ENCODE results near the gene PHETA2. TPM values are rescaled to one million over a fixed set of nuclear protein-coding genes. Genes with fewer than 3 reads are reported as not detected.
"Not testable (repeated sequence)": the region's sequence is repeated elsewhere in the genome, so short reads cannot be mapped to it uniquely, and the experiment has no call there.

PHETA2 gene
- total RNA-seq, 1 experiment from 2014 or later, result 8.7 TPM

DNA sequence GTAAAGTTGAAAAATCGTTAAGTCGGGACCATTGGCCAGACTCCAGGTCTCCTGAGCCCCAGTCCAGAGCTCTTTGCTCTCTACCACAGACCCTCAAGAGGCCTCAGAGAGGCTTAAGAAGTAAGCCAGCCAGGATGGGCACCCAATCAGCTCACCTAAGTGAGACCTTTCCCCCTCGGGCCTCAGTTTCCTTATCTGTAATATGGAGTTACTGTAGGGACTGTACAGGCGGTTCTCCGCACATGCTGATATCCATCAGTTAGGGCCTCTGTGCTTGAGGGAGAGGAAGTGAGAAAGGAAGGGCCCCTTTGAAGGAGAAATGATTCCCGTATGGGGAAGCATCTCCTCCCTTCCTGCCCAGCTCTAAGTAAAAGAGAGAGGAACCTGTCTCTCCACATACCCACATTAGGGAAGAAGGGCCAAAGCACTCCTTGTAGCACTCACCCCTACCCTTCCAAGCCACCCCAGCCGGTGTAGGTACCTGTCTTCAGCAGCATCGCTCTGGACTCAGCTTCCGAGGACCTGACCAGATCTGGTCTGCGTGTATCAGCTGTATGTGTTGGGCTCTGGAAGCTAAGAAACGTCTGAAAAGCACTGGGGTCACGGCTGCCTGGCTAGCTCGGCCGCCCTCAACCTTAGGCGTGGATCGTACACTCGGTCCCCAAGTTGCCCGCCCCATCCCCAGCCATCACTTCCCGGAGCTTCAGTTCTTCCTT, 4.1 kb upstream of the PHETA2 start:
- DNase-seq (ENCODE audit: low read depth), result no peak

DNA sequence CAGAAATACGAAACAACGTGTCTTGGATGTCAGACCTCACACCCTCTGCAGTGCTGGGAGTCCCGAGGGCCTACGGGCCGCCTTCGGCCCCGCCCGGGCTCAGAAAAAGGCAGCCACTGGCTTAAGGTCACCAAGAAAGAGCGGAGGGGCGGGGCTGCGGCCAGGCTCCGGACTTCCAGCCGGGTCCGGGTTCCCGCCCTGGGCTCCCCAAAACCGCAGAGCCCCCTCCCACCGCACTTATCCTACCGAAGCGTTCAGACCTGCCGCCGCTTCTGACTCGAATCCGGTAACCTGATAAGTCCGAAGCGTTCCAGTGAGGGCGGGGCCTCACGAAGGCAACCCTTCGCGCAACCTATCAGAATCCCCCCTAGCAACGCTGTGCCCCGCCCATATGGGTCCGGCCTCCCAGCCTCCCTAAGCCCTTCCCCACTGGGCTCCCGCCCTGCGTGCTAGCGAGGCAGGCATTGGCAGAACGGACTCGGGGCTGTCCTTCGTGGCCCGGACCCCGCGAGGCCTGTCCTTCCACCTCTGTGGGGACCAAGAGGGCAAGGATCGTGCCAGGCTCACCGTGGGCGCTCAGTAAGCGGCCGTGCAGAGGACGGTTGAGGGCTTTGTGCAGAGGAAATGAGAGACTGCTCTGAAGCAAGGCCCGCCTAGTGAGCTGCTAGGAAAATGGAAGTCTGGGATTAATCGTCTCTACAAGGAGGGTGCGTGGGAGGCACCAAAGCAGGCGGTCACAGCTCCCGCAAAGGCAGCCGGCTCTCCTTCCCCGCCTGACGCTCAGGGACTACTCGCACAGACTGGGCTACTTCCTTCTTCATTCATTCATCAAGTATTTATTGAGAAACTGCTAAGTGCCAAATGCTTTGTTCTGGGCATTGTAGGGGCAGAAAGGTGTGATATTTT, 3.3 kb upstream of the PHETA2 start, which contains the start of gene NAGA:
NAGA (minus strand) TSS at position 296 of the 906 bp plus-strand sequence. CDS start 515 bp downstream, outside the sequence.
- peak; percentile 97 for DNase-seq (ENCODE audit: low read depth)

DNA sequence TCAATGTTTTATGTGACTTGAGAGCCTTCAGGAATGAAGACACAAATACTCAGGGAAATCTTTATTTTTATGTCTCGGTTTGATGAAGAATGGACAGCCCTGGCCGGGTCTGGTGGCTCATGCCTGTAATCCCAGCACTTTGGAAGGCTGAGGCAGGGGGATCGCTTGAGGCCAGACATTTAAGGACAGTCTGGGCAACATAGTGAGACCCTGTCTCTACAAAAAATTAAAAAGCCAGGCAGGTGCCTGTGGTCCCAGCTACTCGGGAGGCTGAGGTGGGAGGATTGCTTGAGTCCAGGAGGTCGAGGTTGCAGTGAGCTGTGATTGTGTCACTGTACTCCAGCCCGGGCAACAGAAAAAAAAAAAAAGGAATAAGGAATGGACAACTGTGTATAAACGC, 2.5 kb upstream of the PHETA2 start:
- not testable (repeated sequence) for DNase-seq (ENCODE audit: low read depth)

DNA sequence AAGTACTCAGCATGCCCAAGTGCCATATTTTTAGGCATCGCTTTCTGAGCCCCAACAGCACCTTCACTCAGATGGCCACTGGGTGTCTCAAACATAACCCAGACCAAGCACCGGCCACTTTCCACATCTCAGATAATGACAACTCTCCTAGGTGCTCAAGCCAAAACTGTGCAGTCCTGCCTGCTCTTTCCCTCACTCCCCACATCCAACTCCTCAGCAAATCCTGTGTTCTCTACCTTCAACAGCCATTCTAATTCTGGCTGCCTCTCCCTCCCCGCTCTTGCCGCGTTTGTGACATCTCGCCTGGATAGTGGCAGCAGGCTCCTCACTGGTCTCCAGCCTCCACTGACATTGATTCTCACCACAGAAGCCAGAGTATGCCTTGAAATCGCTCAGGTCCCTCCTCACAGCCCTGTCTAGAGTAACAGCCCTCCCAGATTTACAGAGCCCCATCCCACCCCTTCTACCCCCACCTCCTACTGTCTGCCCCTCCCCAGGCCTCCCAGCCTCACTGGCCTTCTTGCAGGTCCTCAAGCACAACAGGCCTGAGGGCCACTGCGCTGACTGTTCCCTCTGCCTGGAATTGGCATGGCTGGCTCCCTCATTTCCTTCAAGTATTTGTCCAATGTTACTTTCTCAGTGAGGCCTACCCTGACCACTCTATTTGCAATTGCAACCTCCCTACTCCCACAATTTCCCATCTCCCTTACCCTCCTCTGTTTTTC, 1.3 kb upstream of the PHETA2 start:
- no peak for DNase-seq (ENCODE audit: low read depth)

DNA sequence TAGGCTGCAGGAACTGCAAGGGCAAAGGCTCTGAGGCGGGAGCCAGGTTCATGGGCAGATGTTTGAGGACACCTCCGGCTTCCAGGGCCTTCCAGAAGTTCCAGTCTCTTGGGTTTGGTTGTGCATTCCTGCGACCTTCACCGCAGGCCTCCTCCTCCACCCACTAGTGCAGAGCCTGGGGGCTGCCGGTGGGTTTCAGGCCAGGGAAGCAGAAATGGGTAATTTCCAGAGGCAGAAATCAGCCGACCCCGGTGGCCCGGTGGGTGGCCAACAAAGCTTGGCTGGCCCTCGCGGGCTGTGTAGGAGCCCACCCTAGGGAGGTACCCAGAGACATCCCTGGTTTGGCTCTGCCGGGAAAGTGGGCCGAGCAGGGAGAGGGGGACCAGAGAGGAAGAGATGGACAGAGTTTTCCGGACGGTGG, 417 bp upstream of the PHETA2 start:
- no peak for DNase-seq (ENCODE audit: low read depth)

DNA sequence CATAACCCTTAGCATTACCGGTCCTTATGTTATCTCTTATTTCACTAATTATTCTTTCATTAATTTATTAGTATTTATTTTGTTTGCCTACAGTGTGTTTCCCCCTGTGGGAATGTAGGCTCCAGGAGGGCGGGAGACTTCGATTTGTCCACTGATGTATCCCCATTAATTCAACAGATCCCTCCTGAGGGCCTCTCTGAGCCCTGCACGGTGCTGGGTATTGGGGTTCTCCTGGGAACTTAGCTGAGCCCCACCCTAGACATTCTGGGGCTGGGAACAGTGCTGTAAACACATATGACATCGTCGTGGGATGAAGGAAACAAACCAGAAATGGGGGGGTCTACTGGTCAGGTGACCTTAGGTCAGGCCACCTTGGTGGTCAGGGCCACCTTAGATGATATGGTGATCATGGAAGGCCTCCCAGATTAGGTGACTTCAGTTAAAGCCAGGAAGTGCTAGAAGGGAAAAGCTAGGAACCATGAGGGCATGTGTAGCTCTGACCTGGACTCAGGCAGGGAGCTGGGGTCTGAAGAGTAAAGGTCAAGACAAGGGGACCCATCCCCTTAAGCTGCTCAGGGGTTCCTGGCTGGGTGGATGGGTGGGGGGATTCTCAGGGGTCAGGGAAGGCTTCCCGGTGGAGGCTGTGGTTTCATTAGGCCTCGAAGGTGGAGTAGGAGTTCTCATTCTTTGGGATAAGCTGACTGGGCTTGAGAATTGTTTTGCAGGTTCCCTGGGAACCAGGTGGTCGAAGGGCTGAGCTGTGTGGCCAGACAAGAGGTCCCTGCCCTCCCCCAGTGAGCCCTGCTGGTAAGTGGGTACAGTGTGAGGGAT, 1.0 kb downstream of the PHETA2 start:
- DNase-seq (ENCODE audit: low read depth), result no peak

DNA sequence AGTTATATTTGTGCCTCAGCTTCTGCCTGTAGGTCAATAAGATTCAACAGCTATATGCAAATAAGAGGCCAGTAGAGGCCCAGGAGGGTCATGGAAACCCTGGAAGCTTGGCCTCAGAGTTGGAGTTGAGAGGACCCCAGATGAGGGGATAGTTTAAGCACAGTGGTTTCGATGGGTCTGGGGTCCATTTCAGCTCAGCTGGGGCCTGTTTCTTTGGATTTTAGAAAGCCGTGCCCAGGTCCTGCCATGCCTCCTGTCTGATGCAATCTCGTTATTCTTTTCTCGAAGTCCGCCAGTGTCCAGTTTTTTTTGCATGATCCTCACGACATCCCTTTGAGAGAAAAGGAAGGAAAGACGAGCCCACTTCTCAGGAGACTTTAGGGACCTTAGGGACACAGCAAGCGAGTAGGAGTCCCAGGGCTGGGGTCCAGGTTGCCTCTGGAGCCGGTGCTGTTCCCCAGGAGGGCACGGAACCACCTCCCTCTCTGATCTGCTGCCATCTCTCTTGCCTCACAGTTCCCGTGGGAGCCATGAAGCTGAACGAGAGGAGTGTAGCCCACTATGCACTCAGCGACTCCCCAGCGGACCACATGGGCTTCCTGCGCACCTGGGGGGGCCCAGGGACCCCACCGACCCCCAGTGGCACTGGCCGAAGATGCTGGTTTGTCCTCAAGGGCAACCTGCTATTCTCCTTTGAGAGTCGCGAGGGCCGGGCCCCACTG, 2.9 kb downstream of the PHETA2 start:
- no peak for DNase-seq (ENCODE audit: low read depth)

DNA sequence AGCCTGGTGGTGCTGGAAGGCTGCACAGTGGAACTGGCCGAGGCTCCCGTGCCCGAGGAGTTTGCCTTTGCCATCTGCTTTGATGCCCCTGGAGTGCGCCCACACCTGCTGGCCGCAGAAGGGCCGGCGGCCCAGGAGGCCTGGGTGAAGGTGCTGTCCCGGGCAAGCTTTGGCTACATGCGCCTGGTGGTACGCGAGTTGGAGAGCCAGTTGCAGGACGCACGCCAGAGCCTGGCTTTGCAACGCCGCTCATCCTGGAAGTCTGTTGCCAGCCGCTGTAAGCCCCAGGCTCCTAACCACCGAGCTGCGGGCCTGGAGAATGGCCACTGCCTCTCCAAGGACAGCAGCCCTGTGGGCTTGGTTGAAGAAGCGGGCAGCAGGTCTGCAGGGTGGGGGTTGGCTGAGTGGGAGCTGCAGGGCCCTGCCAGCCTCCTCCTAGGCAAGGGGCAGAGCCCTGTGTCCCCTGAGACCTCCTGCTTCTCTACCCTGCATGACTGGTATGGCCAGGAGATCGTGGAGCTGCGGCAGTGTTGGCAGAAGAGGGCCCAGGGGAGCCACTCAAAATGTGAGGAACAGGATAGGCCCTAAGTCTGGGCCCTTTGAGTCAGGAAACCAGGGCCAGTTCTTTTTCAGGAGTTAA, 3.6 kb downstream of the PHETA2 start:
- DNase-seq (ENCODE audit: low read depth), result no peak

DNA sequence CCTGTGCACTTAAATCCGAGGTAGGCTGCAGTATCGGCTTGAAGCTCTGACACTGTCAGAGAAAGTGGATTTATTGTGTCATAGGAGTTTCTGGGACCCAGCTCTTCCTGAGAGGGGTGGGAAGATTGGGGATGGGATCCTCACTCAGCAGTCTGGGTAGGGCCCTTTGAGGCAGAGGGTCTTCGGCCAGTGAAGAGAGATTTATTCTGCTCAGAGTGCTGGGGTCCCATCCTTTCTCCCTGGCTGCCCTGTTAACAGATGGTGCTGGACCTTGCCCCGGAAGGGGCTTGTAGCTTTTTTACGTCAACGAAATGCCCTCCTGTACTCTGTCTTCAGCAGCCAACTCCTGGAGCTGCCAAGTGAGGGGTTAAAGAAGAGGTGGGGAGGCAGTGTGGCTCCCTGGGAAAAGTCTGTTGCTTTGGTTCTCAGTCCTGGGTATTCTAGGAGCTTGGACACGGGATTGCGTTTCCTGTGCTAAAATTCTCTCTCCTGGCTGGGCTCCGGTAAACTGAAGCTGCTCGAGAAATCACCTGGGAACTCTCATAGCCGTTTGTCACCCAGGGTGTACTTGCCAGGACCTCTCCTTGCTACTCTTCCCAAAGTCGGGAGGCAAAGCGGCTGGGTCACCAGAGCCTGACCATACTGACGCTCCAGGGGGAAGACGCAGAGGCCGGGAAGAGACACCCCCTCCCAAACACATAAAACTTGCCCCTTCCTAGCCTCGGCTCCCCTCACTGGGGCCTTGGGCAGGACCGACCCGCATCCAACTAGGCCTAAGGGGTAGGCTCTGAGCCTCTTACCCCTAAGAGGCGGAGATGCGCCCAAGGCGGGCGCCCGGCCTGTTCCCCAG, 4.6 kb downstream of the PHETA2 start:
- DNase-seq (ENCODE audit: low read depth), result no peak

DNA sequence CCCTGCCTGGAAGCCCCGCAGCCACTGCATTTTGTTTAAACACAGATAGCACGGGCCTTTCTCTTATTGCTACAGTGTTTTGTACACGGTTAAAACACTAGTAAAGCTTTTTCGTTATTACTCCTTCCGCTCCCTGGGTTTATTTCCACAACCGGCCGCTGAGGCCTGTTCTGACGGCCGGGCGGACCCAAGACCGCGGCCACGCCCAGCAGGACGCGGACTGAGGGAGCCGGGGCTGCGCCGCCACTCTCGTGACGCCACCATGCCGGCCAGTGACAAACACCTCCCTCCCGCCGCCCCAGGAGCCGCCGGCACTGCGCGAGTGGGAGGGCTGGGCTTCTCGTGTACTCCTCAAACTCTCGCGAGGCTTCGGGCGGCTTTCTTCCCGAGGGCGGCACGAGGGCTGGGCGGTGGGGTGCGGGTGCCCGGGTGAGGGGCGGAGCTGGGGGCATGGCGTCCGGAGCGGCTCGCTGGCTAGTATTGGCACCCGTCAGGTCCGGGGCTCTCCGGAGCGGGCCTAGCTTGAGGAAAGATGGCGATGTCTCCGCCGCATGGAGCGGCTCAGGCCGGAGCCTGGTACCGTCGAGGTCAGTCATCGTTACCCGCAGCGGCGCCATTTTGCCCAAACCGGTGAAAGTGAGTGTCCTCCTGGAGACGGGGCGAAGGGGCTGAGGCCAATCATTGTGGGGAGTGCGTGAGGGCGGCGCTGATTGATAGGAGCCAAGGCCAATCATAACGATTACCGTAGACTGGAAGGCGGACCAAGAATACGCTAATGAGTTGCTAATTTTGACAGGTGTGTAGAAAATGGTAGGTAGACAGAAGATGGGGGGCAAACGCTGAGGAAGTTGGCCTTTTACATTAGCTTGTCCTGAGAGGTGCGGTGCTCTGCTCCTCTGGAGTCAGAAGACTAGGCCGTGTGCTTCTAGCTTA, 5.5 kb downstream of the PHETA2 start, which contains the start of gene SMDT1:
SMDT1 (plus strand) TSS at position 382 of the 933 bp plus-strand sequence; CDS start at position 451, 69 bp downstream.
- DNase-seq (ENCODE audit: low read depth), result peak; percentile 98

DNA sequence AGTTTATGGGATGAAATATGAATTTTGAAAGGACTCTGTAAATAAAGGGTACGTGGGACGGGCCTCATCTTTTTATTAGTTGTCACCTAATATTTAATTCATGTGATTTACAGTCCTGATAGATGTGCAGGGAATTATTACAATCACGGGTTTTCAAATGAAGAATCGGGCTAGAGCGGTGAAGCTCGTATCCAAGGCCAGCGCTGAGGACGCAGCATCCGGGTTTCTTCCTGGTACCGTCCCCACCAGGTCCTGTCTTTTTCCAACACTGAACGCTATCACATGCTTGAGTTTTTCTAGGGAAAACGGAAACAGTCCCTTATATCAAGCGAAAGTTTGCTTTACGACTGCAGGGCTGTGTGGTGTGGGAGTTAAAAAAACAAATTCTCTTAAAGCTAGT, 6.2 kb downstream of the PHETA2 start:
- DNase-seq (ENCODE audit: low read depth), result peak; percentile 32

DNA sequence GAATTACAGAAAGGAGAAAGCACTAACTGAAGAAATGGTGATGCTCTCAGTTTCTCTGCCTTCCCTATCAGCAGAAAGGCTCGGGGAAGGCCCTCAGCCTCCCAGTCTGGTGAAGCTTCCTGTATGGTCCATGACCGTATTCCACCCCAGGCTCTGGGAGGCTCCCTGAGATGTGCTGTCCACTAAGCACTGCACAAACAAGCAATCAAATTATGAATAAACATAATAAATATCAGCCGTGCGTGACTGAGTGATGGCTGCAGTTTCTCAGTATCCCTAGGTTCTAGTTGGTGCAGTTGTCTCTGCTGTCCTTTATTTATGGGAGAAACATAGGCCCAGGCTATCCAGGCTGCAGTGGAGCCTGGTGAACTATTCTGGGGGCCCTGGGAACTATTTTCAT, 9.1 kb downstream of the PHETA2 start:
- DNase-seq (ENCODE audit: low read depth), result no peak

DNA sequence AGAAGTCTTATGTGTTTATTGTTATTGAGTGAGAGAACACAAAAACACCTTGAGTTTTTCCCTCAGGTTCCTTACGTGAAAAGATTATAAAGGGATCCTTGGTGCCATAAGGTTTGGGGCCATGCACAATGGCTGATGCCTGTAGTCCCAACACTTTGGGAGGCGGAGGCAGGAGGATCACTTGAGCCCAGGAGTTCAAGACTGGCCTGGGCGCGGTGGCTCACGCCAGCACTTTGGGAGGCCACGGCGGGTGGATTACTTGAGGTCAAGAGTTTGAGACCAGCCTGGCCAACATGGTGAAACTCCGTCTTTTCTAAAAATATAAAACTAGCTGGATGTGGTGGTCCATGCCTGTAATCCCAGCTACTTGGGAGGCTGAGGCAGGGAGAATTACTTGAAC, 10.8 kb downstream of the PHETA2 start:
- no peak for DNase-seq (ENCODE audit: low read depth)

DNA sequence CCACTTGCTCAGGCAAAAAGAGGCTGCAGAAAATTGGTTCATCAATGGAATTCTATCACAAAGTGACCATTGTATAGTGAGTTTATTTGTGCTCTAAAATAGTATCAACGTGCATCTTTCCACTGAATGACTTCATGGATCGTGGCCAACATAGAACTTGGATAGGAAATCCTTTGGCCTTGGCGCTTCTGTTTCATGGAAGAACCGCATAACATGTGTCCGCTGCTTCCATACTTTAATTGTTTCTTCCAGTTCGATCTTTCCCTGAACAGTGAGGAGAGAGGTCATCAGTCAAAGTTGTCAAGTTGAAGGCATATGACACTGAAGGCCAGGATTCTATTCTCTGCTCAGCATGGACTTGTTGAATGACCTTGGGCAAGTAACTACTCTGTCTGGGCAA, 12.0 kb downstream of the PHETA2 start:
- DNase-seq (ENCODE audit: low read depth), result no peak

DNA sequence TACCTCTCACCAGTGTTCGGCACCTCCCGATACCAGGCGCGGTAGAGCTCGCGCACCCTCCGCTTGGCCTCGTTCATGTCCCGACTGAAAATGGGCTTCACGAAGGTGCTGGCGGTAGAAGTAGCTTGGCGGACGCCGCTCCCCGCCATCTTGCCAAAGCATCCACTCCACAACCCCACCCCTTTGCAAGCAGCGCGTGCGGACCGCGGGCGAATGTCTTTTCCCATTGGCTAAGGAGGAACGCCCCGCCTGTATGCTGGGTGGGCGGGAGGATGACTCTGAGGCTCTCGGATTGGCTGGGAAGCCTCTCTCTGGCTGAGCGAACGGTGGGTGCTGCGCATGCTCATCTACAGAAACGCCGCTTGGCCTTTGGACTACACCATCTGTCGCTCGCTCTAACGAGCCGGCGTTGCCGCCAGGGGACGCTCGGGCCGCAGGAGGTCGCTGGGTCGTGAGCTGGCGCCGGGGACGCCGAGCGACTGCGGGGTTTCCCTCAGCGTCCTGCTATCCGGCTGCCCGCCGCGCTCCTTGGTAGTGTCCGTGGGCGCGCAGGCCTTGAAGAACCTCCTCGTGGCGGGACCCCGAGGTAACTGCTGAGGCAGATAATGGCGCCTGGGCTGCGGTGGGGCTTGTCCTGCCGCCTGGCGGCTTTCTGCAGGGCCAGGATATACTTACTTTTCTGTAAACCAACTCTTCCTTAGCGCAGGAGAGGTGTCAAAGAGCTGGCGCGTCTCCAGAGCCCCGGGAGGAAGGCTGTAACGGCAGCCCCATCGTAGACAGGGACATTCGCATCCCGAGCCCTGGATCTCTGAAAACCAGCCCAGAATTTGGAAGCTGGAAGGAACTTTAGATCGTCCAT, 16.8 kb downstream of the PHETA2 start, which contains the start of gene NDUFA6:
NDUFA6 (minus strand) TSS at position 177 of the 859 bp plus-strand sequence; CDS start at position 149, 28 bp downstream.
- peak; percentile 99 for DNase-seq (ENCODE audit: low read depth)

DNA sequence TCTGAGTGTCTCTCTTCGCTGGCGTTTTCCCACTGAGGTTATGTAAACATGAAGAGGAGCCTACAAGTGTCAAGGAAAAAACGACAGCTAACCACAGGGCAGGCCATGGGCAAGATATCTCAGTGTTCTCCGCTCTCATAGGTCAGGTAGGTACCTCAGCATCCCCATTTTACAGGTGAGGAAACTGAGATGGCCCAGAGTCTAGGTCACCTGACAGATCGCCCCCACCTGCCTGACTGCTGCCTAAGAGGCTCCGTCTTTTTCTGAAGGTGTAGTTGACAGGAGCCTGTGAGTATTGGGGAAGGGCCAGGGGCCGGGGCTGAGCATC, 17.4 kb downstream of the PHETA2 start:
- DNase-seq (ENCODE audit: low read depth), result no peak

DNA sequence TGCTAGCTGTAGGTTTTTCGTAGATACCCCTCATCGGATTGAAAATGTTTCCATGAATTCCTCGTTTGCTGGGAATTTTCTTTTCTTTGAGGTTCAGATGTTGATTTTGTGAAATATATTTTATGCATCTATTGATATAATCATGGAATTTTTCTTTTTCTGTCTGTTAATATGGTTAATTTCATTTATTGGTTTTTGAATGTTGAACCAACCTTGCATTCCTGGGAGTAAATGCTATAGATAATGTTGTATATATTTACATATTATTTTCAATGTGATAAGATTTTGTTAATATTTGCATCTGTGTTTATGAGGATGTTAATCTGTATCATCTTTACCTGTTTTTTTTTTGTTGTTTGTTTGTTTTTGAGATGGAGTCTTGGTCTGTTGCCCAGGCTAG, 27.2 kb downstream of the PHETA2 start:
- no peak for DNase-seq (ENCODE audit: low read depth)

Data from Daoy (cell line).